HepG2 (cell line): ENCODE measurements around the gene TMEM235. TPM values are rescaled to one million over a fixed set of nuclear protein-coding genes. Genes with fewer than 3 reads are reported as not detected.

Experiments
- ATAC-seq: fragments of 200-7000 bp; cut with Tn5 transposase; 3 replicates; pipeline ENCODE4 v1.9.1; 2020; ENCODE audit warnings: mild to moderate bottlenecking, moderate library complexity
- BruUV-seq: library from RNA; stranded (reverse); fragments of 400-500 nt; replicated peaks from 2 replicates; lab custom pipeline; 2021; lab: Mats Ljungman, UMichigan
- CTCF ChIA-PET: fragments of 300-600 bp; formaldehyde crosslinking; extraction: SDS; loops from one replicate; lab custom pipeline; 2021; ENCODE audit warnings: low total read pairs, inconsistent platforms, low intra/inter-chr PET ratio; lab: Yijun Ruan, JAX
- POLR2A ChIA-PET: fragments of 350-600 bp; sonication (Branson Sonifier 250); formaldehyde crosslinking; loops from one replicate; lab custom pipeline; 2020; ENCODE audit warnings: antibody characterized with exemption, inconsistent platforms; lab: Yijun Ruan, JAX
- DNase-seq: peaks from one replicate; pipeline ENCODE4 v3.0.0-alpha.2; 2015; ENCODE audit warnings: low spot score
- FAIRE-seq: peaks from 3 replicates; lab custom pipeline; 2011; peaks lifted over from hg19 to GRCh38; lab: Jason Lieb, UNC
- H2AFZ ChIP-seq: one replicate; pipeline ENCODE4 v1.6.1; 2011; ENCODE audit warnings: low read length, inconsistent platforms
- H3K27ac ChIP-seq: fragments of 300-600 bp; 3 replicates; pipeline ENCODE4 v1.8.0; 2011; ENCODE audit warnings: mixed run types, mild to moderate bottlenecking, mixed read lengths, low read length, inconsistent platforms; ENCODE audit not compliant: insufficient read depth; ENCODE audit errors: extremely low read length
- H3K27me3 ChIP-seq, 2 experiments: fragments of 200-600 bp in 1 of 2; 2 replicates in 1 of 2; 3 replicates in 1 of 2; pipeline versions ENCODE4 v1.6.0 to v1.8.0; 2011; ENCODE audit warnings: low read length in 2 of 2, mild to moderate bottlenecking in 2 of 2, moderate library complexity in 2 of 2, inconsistent platforms in 1 of 2; ENCODE audit not compliant: insufficient read depth in 2 of 2, control insufficient read depth in 1 of 2
- H3K36me3 ChIP-seq, 2 experiments: fragments of 200-600 bp in 1 of 2; replicated peaks in 1 of 2; 2 replicates in 1 of 2; 3 replicates in 1 of 2; pipeline versions ENCODE4 v1.5.1 to v1.8.0; 2011; ENCODE audit warnings: low read length in 2 of 2, inconsistent platforms in 1 of 2; ENCODE audit not compliant: insufficient read depth in 2 of 2, control insufficient read depth in 1 of 2
- H3K4me1 ChIP-seq: 2 replicates; pipeline ENCODE4 v1.5.1; 2012; ENCODE audit warnings: low read length, inconsistent platforms; ENCODE audit not compliant: insufficient read depth
- H3K4me2 ChIP-seq: 2 replicates; pipeline ENCODE4 v1.6.0; 2011; ENCODE audit warnings: low read depth, low read length, inconsistent platforms
- H3K4me3 ChIP-seq, 3 experiments: fragments of 200-600 bp in 1 of 3; sonication (generic), shearing (Covaris generic) in 1 of 3; replicated peaks in 1 of 3; 2 replicates each; pipeline ENCODE4 v1.5.1; 2011 to 2016; ENCODE audit warnings: low read length in 3 of 3, inconsistent platforms in 2 of 3, low read depth in 2 of 3, mild to moderate bottlenecking in 2 of 3, control low read depth in 1 of 3, mixed read lengths in 1 of 3; ENCODE audit not compliant: insufficient read depth in 1 of 3
- H3K79me2 ChIP-seq: one replicate; pipeline ENCODE4 v1.6.1; 2011; ENCODE audit warnings: low read length, inconsistent platforms; ENCODE audit not compliant: insufficient read depth
- H3K9ac ChIP-seq: 2 replicates; pipeline ENCODE4 v1.6.0; 2011; ENCODE audit warnings: mild to moderate bottlenecking, low read depth, low read length, inconsistent platforms; ENCODE audit not compliant: insufficient read depth
- H3K9me3 ChIP-seq: 2 replicates; pipeline ENCODE4 v1.5.1; 2012; ENCODE audit warnings: mild to moderate bottlenecking, low read length
- H4K20me1 ChIP-seq: 2 replicates; pipeline ENCODE4 v1.6.0; 2011; ENCODE audit warnings: inconsistent platforms, mild to moderate bottlenecking, low read length, moderate library complexity; ENCODE audit not compliant: insufficient read depth
- RBAK ChIP-seq: sonication (generic); formaldehyde crosslinking; IDR thresholded peaks from 2 replicates; pipeline ENCODE4 v1.5.1; 2020; ENCODE audit warnings: mild to moderate bottlenecking, missing genetic modification reagents
- THAP9 ChIP-seq: sonication (generic); formaldehyde crosslinking; IDR thresholded peaks from 2 replicates; pipeline ENCODE4; 2020; ENCODE audit warnings: missing genetic modification reagents, mild to moderate bottlenecking, borderline replicate concordance
- ZNF12 ChIP-seq: sonication (generic); formaldehyde crosslinking; IDR thresholded peaks from 2 replicates; pipeline ENCODE4 v1.5.0; 2020; ENCODE audit warnings: missing genetic modification reagents
- ZNF646 ChIP-seq: sonication (generic); formaldehyde crosslinking; IDR thresholded peaks from 2 replicates; pipeline ENCODE4 v1.9.0; 2021; ENCODE audit warnings: mild to moderate bottlenecking, missing genetic modification reagents
- ZZZ3 ChIP-seq: sonication (generic); formaldehyde crosslinking; IDR thresholded peaks from 2 replicates; pipeline ENCODE4 v1.4.0; 2020; ENCODE audit warnings: missing genetic modification reagents, mild to moderate bottlenecking, borderline replicate concordance
- WGBS: methylation state at CpG from one replicate; pipeline ENCODE4 v1.1.6; 2017; ENCODE audit warnings: low lambda C conversion rate; 5-methylcytosine and 5-hydroxymethylcytosine counted together
- in situ Hi-C: cut with HindIII; loops from 2 replicates; pipeline ENCODE4 v1.10.0; 2017; ENCODE audit warnings: low pct_unique_long_range_greater_than_20kb; ENCODE audit not compliant: extremely low pct_ligation_motif_present
- intact Hi-C: fragments of 100-400 bp; cut with micrococcal nuclease; formaldehyde crosslinking; loops from one replicate; pipeline ENCODE4 v1.10.0; 2022; ENCODE audit not compliant: unreplicated experiment
- polyA plus RNA-seq, 8 experiments: library from polyadenylated mRNA; depleted of rRNA in 3 of 8; stranded (reverse) in 7 of 8; unstranded in 1 of 8; fragments of >200 nt; fragmentation: Illumina TruSeq in 4 of 8; extraction: Trizol in 4 of 8; gene quantifications; 2 replicates each; pipeline versions ENCODE4 v1.2.1 to v1.2.3, GENCODE V29; 2011 to 2016; ENCODE audit warnings: low read depth in 4 of 8, missing spikeins in 1 of 8, mixed read lengths in 1 of 8; ENCODE audit not compliant: insufficient read depth in 1 of 8
- total RNA-seq, 5 experiments: library from RNA; depleted of rRNA; stranded (reverse); fragments of >200 nt; fragmentation: Illumina TruSeq; extraction: Trizol; gene quantifications; 2 replicates each; pipeline ENCODE4 v1.2.3, GENCODE V29; 2016; ENCODE audit warnings: low read depth in 1 of 5

TMEM235 gene
- total and polyA plus RNA-seq, 2 of the 13 experiments (the other 11 are each of a cell fraction or from before 2014, with no cell fraction given) = not detected

GRCh38 chr17:78273813-78274212 lies 42.4 kb downstream of the TMEM235 start:
- Histone ChIP-seq H2AFZ (no peak overlapping the region), H3K27me3 (peaks cover 30 to 78% of the 10 kb centered on the region in 2 experiments), H3K79me2 (no peaks in the 10 kb centered on the region), H3K27ac (no peak overlapping the region), H3K9ac (no peak overlapping the region), H3K4me1 (peaks cover 18% of the 10 kb centered on the region), H3K4me2 (no peak overlapping the region), H3K9me3 (no peaks in the 10 kb centered on the region), H4K20me1 (no peaks in the 10 kb centered on the region), H3K4me3 (no peak overlapping the region), H3K36me3 (no peaks in the 10 kb centered on the region)
- intact Hi-C loops (no loop called here), in situ Hi-C loops (no loop called here)
- no peak for FAIRE-seq
- ATAC-seq = no peak
- ChIA-PET CTCF (no interaction called here), POLR2A (no interaction called here)
- no peak for TF ChIP-seq ZZZ3 (CRISPR knock-in tag)
- peak; percentile 92 for TF ChIP-seq RBAK
- TF ChIP-seq ZNF646 (CRISPR knock-in tag) = no peak
- TF ChIP-seq THAP9 (CRISPR knock-in tag) = no peak
- TF ChIP-seq ZNF12 (CRISPR knock-in tag) = peak; percentile 66; the same call in 1 of the 2 replicates
- 34% methylated on average over 6 of the region's 6 CpGs for WGBS
- no peak for DNase-seq
- BruUV-seq = no TSS peak
